ENCODE results near the gene SORL1-AS1.

The SORL1-AS1 gene

GRCh38 chr11:121451986-121452608 is 670 bp downstream of the SORL1-AS1 start, which contains the start of gene SORL1:
TSS of gene SORL1 (plus strand) at chr11:121452314. CDS start at chr11:121452332, 18 bp downstream.
- DNase-seq (ENCODE audit: low spot score) = peak; percentile 71

- DNase-seq (ENCODE audit: low spot score) = no peak
These were observed 1.4 kb downstream of the SORL1-AS1 start for GRCh38 chr11:121451178-121451985.

- no peak for DNase-seq (ENCODE audit: low spot score)
These were observed 2.4 kb downstream of the SORL1-AS1 start for GRCh38 chr11:121450401-121450800.

- no peak for DNase-seq (ENCODE audit: low spot score)
These were observed 3.1 kb downstream of the SORL1-AS1 start for GRCh38 chr11:121449626-121450025.

- DNase-seq (ENCODE audit: low spot score) = no peak
These were observed 3.6 kb downstream of the SORL1-AS1 start for GRCh38 chr11:121449123-121449522.

- DNase-seq (ENCODE audit: low spot score) = peak; percentile 60
These were observed 4.3 kb downstream of the SORL1-AS1 start for GRCh38 chr11:121448431-121448941.

GRCh38 chr11:121448011-121448410 is 4.8 kb downstream of the SORL1-AS1 start:
- DNase-seq (ENCODE audit: low spot score) = no peak

- DNase-seq (ENCODE audit: low spot score) = peak; percentile 64
These were observed 6.0 kb downstream of the SORL1-AS1 start for GRCh38 chr11:121446752-121447156.

- DNase-seq (ENCODE audit: low spot score) = no peak
These were observed 7.5 kb downstream of the SORL1-AS1 start for GRCh38 chr11:121445071-121445768.

GRCh38 chr11:121444526-121444925 is 8.2 kb downstream of the SORL1-AS1 start:
- DNase-seq (ENCODE audit: low spot score) = no peak

GRCh38 chr11:121443688-121444275 is 9.0 kb downstream of the SORL1-AS1 start:
- DNase-seq (ENCODE audit: low spot score) = no peak

GRCh38 chr11:121441521-121441920 is 11.2 kb downstream of the SORL1-AS1 start:
- peak; percentile 57 for DNase-seq (ENCODE audit: low spot score)

GRCh38 chr11:121439759-121440158 is 13.0 kb downstream of the SORL1-AS1 start:
- DNase-seq (ENCODE audit: low spot score) = no peak

- peak; percentile 82 for DNase-seq (ENCODE audit: low spot score)
These were observed 13.4 kb downstream of the SORL1-AS1 start for GRCh38 chr11:121439337-121439736.

- DNase-seq (ENCODE audit: low spot score) = no peak
These were observed 15.1 kb downstream of the SORL1-AS1 start for GRCh38 chr11:121437686-121438078.

- DNase-seq (ENCODE audit: low spot score) = no peak
These were observed 15.6 kb downstream of the SORL1-AS1 start for GRCh38 chr11:121437018-121437685.

GRCh38 chr11:121435551-121436511 is 16.9 kb downstream of the SORL1-AS1 start:
- DNase-seq (ENCODE audit: low spot score) = peak; percentile 70

- no peak for DNase-seq (ENCODE audit: low spot score)
These were observed 17.6 kb downstream of the SORL1-AS1 start for GRCh38 chr11:121435132-121435531.

GRCh38 chr11:121431820-121432526 is 20.8 kb downstream of the SORL1-AS1 start:
- no peak for DNase-seq (ENCODE audit: low spot score)

- no peak for DNase-seq (ENCODE audit: low spot score)
These were observed 23.2 kb downstream of the SORL1-AS1 start for GRCh38 chr11:121429556-121429955.
